Endometrial microvascular endothelial cells (primary cell): ENCODE measurements around the gene CAPN5. TPM values are rescaled to one million over a fixed set of nuclear protein-coding genes. Genes with fewer than 3 reads are reported as not detected.

Experiments
- in situ Hi-C: cut with HindIII; loops from 2 replicates; pipeline ENCODE4 v1.10.0; 2017; ENCODE audit warnings: low sequenced_read_pairs, low pct_unique_long_range_greater_than_20kb; ENCODE audit errors: inconsistent ontology term
- total RNA-seq: library from RNA; depleted of rRNA; stranded (reverse); fragments of >200 nt; gene quantifications from one replicate; pipeline ENCODE4 v1.2.3, GENCODE V29; 2015; ENCODE audit errors: inconsistent ontology term

CAPN5 gene
- total RNA-seq, 1 donor from 2014 or later: 3.5 TPM

- in situ Hi-C loops: no loop called here
Observed at GRCh38 chr11:77108436-77108835, 41.7 kb downstream of the CAPN5 start.

DNA sequence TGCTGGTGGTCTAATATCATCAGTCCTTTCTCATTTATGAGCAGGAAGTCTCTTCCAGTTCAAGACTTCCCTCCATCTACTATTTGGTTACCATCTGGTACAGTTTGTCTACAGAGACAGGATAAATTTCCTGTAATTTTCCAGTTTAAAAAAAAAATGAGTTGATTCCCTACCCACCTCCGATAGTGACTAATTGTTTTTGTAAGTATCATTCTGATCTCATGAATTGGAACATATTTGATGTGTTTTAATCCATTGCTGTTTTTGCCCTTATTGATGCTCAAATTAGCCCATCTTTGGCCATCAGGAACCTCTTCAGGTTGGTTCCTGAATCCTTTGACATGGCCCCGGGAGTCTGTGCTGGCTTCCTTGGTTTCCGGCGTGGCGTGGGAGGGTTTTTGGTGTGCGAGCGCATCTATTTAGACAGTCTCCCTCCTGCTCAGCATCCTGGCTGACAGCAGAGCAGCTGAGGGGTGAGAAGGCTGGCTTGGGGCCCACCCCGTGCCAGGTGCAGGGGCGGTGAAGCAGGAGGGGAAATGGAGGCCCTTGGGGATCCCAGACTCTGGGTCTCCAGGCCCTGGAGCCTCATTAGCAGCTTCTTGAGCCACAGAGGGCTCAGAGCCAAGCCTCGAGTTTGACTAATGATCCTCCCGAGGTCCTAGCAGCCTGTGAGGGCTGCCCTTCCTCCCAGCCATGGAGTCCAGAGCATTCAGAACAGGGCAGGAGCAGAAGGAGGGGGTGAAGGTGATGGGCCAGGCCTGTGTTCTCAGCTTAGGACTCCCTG, 42.7 kb downstream of the CAPN5 start:
- in situ Hi-C loops: no loop called here

DNA sequence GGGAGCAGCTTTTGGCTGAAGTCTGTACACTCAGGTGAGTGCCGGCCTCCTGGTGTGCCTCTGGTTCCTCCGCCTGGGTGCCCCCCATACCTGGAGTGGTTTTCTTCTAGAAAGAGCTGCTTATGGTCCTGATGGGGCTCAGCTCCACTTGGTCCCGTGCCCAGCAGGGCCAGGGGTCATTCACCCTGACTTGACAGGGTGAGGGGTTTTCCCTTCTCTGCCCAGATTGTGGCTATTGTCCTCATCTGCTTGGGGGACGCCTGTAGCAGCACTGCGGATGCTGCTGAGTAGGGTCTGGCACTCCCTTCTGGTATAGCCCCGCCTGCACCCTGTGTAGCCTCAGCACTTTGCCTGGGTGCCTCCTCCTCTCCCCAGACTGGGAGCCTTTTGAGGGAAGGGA, 44.1 kb downstream of the CAPN5 start:
- in situ Hi-C loops: no loop called here

- in situ Hi-C loops: no loop called here
Observed at GRCh38 chr11:77111277-77111676, 44.5 kb downstream of the CAPN5 start.

GRCh38 chr11:77111946-77112345, 45.2 kb downstream of the CAPN5 start:
- in situ Hi-C loops: no loop called here

DNA sequence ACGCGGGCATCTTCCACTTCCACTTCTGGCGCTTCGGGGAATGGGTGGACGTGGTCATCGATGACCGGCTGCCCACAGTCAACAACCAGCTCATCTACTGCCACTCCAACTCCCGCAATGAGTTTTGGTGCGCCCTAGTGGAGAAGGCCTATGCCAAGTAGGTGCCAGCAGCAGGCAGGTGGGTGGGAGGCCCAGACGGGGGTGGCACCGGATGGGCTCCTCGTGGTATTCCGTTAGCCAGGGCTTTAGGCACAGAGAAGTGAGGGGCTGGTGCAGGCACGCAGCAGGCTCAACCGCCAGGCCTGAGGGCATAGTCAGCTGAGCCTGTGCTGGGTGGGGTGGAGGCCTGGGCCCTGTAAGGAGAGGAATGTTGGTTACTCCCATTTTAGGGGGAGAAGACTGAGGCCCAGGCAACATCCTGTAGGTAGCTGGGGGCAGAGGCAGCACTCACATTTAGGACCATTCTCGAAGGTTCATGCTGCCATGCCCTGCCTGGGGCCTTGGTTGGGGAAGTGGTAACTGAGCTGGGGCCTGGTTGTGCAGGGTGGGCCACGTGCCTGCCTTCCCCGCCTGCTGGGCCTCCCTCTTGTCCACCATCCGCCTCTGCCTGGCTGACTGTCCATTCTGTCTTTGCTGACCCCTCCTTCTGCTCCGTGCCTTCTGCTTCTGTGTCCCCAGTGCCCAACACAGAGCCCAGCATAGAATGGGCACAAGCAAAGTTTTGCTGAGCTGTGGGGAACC, 46.0 kb downstream of the CAPN5 start:
- in situ Hi-C loops: no loop called here

DNA sequence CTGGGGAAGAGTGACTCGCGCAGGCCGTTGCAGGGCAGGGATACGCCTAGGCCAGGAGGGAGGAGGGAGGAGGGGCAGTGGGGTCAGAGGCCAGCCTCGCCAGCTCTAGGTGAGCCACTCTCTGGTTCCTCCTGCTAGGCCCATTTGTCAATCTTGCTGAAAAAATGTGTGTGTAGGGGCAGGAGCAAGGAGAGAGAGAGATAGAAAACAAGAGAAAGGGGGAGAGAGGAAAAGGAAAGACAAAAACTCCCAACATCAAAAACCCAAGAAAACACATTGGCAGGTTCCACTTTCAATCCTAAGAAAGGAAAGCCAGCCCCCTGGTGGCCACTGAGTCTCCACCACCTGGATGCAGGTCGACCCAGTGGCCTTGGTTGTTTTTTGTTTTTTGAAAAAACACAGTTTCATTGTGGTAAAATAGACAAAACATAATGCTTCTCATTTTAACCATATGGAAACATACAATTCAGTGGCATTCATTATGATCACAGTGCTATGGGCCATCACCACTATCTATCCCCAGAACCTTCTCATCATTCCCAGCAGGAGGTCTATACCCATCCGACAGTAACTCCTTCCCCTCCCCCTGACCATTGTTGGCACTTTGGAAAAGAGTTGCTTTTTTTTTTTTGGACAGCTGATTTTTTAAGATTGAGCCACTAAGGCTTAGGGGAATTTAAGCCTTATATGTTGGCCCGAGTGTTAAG, 46.8 kb downstream of the CAPN5 start:
- in situ Hi-C loops: no loop called here

DNA sequence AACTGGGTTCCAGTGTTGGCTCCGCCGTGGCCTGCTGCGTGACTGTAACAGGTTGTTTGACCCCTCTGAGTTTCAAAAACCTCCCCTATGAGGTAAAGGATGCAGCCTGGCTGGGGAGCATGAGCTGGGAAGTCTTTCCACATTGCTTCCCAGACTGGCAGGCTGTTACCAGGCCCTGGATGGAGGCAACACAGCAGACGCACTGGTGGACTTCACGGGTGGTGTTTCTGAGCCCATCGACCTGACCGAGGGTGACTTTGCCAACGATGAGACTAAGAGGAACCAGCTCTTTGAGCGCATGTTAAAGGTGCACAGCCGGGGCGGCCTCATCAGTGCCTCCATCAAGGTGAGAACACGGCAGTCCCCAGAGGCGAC, 47.3 kb downstream of the CAPN5 start:
- in situ Hi-C loops: no loop called here

- in situ Hi-C loops: no loop called here
Observed at GRCh38 chr11:77115181-77115611, 48.4 kb downstream of the CAPN5 start.

GRCh38 chr11:77115956-77116355, 49.2 kb downstream of the CAPN5 start:
- in situ Hi-C loops: no loop called here

DNA sequence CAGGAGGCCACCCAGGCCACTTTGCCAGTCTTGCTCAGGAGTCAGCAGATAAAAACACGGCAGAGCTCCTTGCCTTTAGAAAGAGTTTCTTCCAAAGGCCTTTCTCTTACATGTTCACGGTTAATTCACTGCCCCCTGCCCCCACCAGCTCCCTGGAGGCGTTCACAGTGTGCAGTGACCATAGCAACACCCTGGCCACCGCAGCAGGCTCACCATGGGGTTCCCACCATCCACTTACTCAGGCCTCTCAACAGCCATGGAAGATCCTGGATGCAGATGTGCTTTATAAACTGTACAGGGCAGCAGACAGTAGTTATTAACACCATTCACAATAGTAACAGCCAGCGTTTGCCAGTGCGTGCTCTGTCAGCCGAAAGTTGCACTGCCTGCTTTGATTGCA, 50.7 kb downstream of the CAPN5 start:
- in situ Hi-C loops: no loop called here

GRCh38 chr11:77118086-77118485, 51.3 kb downstream of the CAPN5 start:
- in situ Hi-C loops: no loop called here

GRCh38 chr11:77118971-77119370, 52.2 kb downstream of the CAPN5 start:
- in situ Hi-C loops: no loop called here

DNA sequence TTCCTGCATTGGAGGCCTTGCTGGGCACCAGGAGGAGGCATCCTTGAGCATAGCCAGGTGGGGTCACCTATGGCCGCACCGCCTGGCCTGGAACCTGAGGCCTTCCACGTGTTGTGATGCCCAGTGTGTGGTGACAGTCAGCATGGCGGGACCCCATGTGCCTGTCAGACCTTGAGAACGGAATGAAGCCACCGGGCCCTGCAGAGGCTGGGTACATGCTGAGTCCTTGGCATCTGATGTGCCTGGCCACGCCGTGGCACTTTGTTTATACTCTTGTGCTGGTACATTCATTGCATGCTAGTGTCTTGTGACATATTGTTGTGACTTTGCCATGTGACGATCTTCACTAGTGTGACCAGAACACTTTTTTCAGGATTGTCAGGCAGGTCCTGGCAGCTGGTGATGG, 52.8 kb downstream of the CAPN5 start:
- in situ Hi-C loops: no loop called here

DNA sequence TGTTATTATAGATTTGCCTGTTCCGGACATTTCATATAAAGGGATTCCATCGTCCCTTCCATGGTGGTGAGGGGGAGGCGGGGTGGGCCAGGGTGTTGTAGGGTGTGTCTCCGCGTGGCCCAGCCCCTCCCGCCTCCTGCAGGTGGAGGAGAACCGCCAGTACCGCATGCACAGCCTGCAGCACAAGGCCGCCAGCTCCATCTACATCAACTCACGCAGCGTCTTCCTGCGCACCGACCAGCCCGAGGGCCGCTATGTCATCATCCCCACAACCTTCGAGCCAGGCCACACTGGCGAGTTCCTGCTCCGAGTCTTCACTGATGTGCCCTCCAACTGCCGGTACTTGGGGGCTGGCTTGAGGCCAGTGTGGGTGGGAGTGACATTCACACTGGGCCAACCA, 53.8 kb downstream of the CAPN5 start:
- in situ Hi-C loops: no loop called here

DNA sequence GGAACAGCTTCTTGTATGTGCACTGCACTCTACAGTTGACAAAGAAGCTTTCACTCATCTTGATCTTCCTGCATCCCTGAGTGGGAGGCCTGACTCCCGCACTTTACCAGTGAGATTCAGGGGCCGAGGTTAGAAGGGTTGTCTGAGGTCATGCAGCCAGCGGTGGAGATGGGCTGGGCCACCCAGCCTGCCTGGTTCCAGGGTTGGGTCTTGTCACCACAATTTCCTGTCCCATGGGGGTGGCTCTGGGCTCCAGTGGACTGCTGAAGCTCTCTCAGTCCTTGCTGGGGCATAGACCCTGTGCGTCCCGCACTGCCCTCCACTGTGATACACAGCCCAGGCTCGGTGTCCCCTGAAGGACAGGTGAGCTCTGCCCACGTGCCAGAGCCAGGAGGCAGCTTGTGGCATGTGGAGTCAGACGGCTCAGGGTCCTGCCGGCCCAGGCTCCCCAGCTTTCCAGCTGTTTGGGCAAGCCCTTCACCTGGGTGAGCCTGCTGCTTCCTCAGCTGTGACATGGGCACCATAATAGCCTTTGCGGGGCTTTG, 54.4 kb downstream of the CAPN5 start:
- in situ Hi-C loops: no loop called here

- in situ Hi-C loops: no loop called here
Observed at GRCh38 chr11:77121876-77122575, 55.3 kb downstream of the CAPN5 start.

- in situ Hi-C loops: no loop called here
Observed at GRCh38 chr11:77122576-77123212, 55.9 kb downstream of the CAPN5 start.

- in situ Hi-C loops: no loop called here
Observed at GRCh38 chr11:77123591-77123990, 56.8 kb downstream of the CAPN5 start.
